OCI-LY1 (cell line): ENCODE results near the gene CSNK1G2.

ENCODE experiments used
- EZH2 ChIP-seq: fragments of 200-600 bp; sonication (generic), shearing (Covaris generic); IDR thresholded peaks from 2 replicates; pipeline ENCODE4 v1.8.0; 2017; ENCODE audit warnings: borderline replicate concordance, mixed run types, mild to moderate bottlenecking, antibody characterized with exemption, low read length, moderate library complexity, mixed read lengths
- TF ChIP-seq, protein P1 (sequence below): fragments of 200-600 bp; sonication (generic), shearing (Covaris generic); IDR thresholded peaks from 2 replicates; pipeline ENCODE4 v1.5.1; 2017; ENCODE audit warnings: mild to moderate bottlenecking, antibody characterized with exemption, low read length, moderate library complexity, mixed read lengths

DNA sequence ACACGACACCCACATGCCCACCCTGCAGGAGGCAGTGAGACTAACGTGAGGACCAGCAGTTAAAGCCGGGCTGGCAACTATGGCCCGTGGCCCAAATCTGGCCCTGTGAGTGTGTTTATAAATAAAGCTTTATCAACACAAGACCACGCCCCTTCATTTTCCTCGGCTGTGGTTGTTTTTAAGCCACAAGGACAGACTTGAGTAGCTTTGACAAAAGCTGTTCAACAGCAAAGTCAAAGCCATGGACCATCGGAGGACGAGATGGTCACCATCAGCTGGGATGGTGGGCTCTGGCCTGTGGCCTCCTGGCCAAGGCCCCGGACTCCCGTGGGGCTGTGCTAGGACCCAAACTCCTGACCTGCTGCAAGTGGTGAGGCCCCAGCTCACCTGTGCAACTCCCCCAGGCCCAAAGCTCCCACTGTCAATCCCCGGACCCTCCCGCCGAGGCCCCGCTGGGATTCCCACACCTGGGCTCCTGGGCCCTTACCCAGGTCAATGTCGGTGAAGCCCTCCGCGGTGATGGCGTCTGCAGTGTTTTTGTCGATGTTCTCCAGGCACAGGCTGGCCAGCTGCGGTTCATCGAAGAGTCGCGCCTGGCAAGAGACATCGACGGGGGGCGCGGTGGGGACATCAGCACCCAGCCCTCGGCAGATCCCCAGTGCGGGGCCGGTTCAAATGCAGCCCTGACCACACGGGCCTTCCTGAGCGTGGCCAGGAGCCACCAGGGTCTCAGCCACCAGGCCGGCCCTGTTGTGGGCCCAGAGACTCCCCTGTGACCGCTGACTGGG is 49.5 kb downstream of the CSNK1G2 start:
- TF ChIP-seq EZH2, result no peak
- TF ChIP-seq, protein P1, sequence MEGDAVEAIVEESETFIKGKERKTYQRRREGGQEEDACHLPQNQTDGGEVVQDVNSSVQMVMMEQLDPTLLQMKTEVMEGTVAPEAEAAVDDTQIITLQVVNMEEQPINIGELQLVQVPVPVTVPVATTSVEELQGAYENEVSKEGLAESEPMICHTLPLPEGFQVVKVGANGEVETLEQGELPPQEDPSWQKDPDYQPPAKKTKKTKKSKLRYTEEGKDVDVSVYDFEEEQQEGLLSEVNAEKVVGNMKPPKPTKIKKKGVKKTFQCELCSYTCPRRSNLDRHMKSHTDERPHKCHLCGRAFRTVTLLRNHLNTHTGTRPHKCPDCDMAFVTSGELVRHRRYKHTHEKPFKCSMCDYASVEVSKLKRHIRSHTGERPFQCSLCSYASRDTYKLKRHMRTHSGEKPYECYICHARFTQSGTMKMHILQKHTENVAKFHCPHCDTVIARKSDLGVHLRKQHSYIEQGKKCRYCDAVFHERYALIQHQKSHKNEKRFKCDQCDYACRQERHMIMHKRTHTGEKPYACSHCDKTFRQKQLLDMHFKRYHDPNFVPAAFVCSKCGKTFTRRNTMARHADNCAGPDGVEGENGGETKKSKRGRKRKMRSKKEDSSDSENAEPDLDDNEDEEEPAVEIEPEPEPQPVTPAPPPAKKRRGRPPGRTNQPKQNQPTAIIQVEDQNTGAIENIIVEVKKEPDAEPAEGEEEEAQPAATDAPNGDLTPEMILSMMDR, result no peak
